ENCODE measurements around the gene ZMYND11.

ZMYND11 gene

GRCh38 chr10:235915-236314 is 100.7 kb downstream of the ZMYND11 start:
- Histone ChIP-seq H4K20me1 (ENCODE audit: insufficient read depth, low read length) (no peaks in the 10 kb centered on the region), H3K9me3 (ENCODE audit: low read length) (no peaks in the 10 kb centered on the region), H3K9me2 (ENCODE audit: low read depth, low read length) (no peaks in the 10 kb centered on the region), H3K36me3 (ENCODE audit: insufficient read depth, low read length) (no peaks in the 10 kb centered on the region), H3K79me2 (ENCODE audit: insufficient read depth, low read length) (no peaks in the 10 kb centered on the region), H3K4me3 (ENCODE audit: low read depth, low read length, poor library complexity, severe bottlenecking) (no peak overlapping the region), H3K9ac (ENCODE audit: low read length) (no peak overlapping the region), H2AFZ (ENCODE audit: low read length) (no peak overlapping the region), H3K27me3 (ENCODE audit: insufficient read depth, low read length) (no peaks in the 10 kb centered on the region), H3K27ac (ENCODE audit: low read depth, low read length, poor library complexity, severe bottlenecking) (no peak overlapping the region), H3K4me1 (ENCODE audit: insufficient read depth, low read length, severe bottlenecking) (peaks cover 32% of the 10 kb centered on the region), H3F3A (ENCODE audit: insufficient read depth, low read length) (no peaks in the 10 kb centered on the region), H3K4me2 (ENCODE audit: low read length) (no peak overlapping the region)
- TF ChIP-seq CTCF (IDR thresholded peaks at IDR 0.05; ENCODE audit: low read length) (no peak), EZH2 (IDR thresholded peaks at IDR 0.05; ENCODE audit: borderline replicate concordance, low read length) (no peak)

GRCh38 chr10:239109-239508 is 103.9 kb downstream of the ZMYND11 start:
- H3K9me3 ChIP-seq (ENCODE audit: low read length): no peaks in the 10 kb centered on the region

GRCh38 chr10:241451-241850 is 106.2 kb downstream of the ZMYND11 start:
- Histone ChIP-seq H3K27me3 (ENCODE audit: insufficient read depth, low read length) (no peaks in the 10 kb centered on the region), H3K79me2 (ENCODE audit: insufficient read depth, low read length) (no peaks in the 10 kb centered on the region), H3K9me2 (ENCODE audit: low read depth, low read length) (no peaks in the 10 kb centered on the region), H3K4me3 (ENCODE audit: low read depth, low read length, poor library complexity, severe bottlenecking) (no peak overlapping the region), H3F3A (ENCODE audit: insufficient read depth, low read length) (no peaks in the 10 kb centered on the region), H3K27ac (ENCODE audit: low read depth, low read length, poor library complexity, severe bottlenecking) (no peak overlapping the region), H3K9me3 (ENCODE audit: low read length) (no peaks in the 10 kb centered on the region), H2AFZ (ENCODE audit: low read length) (no peak overlapping the region), H3K36me3 (ENCODE audit: insufficient read depth, low read length) (peaks cover 6% of the 10 kb centered on the region; the same call in 1 of the 2 replicates), H3K4me1 (ENCODE audit: insufficient read depth, low read length, severe bottlenecking) (peaks cover 21% of the 10 kb centered on the region), H3K4me2 (ENCODE audit: low read length) (no peak overlapping the region), H4K20me1 (ENCODE audit: insufficient read depth, low read length) (no peaks in the 10 kb centered on the region), H3K9ac (ENCODE audit: low read length) (no peak overlapping the region)
- TF ChIP-seq EZH2 (IDR thresholded peaks at IDR 0.05; ENCODE audit: borderline replicate concordance, low read length) (no peak), CTCF (IDR thresholded peaks at IDR 0.05; ENCODE audit: low read length) (no peak)

More at GRCh38 chr10:239109-239508, 103.9 kb downstream of the ZMYND11 start:
- Histone ChIP-seq H3K9ac (ENCODE audit: low read length) (no peak overlapping the region), H3K27ac (ENCODE audit: low read depth, low read length, poor library complexity, severe bottlenecking) (no peak overlapping the region), H3K79me2 (ENCODE audit: insufficient read depth, low read length) (no peaks in the 10 kb centered on the region), H3K4me1 (ENCODE audit: insufficient read depth, low read length, severe bottlenecking) (peaks cover 27% of the 10 kb centered on the region), H2AFZ (ENCODE audit: low read length) (no peak overlapping the region), H3K27me3 (ENCODE audit: insufficient read depth, low read length) (no peaks in the 10 kb centered on the region), H3K9me2 (ENCODE audit: low read depth, low read length) (no peaks in the 10 kb centered on the region), H4K20me1 (ENCODE audit: insufficient read depth, low read length) (no peaks in the 10 kb centered on the region), H3K4me2 (ENCODE audit: low read length) (no peak overlapping the region; the same call in 1 of the 2 replicates), H3K36me3 (ENCODE audit: insufficient read depth, low read length) (no peaks in the 10 kb centered on the region), H3K4me3 (ENCODE audit: low read depth, low read length, poor library complexity, severe bottlenecking) (no peak overlapping the region), H3F3A (ENCODE audit: insufficient read depth, low read length) (no peaks in the 10 kb centered on the region)
- TF ChIP-seq CTCF (IDR thresholded peaks at IDR 0.05; ENCODE audit: low read length) (peak; percentile 66), EZH2 (IDR thresholded peaks at IDR 0.05; ENCODE audit: borderline replicate concordance, low read length) (no peak)

All from OCI-LY1 (cell line).